GM21737 (cell line): ENCODE results near the gene ZNF142.

ENCODE experiments used
- ATAC-seq: cut with Tn5 transposase; IDR thresholded peaks from one replicate; pipeline ENCODE4 v1.9.1; 2021; ENCODE audit warnings: mild to moderate bottlenecking, moderate library complexity; ENCODE audit not compliant: unreplicated experiment

The ZNF142 gene

DNA sequence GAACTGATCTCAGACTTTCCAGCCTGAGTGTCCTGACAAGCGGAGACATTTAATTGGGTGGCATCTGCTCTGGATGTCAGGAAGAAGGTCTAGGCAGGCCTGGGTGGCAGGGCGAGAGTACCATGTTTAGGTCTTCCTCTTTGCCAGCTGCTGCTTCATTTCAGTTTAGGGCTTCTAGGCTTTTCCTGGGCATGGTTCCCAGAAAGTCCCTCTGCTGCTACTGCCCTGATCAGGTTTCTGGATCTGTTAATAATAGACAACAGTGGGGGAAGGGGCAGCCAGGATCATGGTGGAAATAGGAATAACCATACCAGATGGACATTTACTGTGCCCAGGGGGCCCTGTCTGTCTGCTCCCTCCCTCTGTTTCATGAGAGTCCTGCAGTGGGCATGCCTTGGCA is 54.0 kb downstream of the ZNF142 start:
- ATAC-seq = no peak
